NCI-H82 treated with DMSO at 0.1 percent for 48 hours (cell line): ENCODE measurements around the gene MS4A6A.
"Not testable (repeated sequence)": the region's sequence is repeated elsewhere in the genome, so short reads cannot be mapped to it uniquely, and the experiment has no call there.

Experiments used
- DNase-seq: peaks from one replicate; lab custom pipeline; 2025; ENCODE audit not compliant: unreplicated experiment; lab: John Stamatoyannopoulos, UW

MS4A6A gene, protein sequence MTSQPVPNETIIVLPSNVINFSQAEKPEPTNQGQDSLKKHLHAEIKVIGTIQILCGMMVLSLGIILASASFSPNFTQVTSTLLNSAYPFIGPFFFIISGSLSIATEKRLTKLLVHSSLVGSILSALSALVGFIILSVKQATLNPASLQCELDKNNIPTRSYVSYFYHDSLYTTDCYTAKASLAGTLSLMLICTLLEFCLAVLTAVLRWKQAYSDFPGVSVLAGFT

GRCh38 chr11:60182541-60183330 lies at the start of gene MS4A6A:
Gene MS4A6A, minus strand, starts transcription at chr11:60183083. Its CDS starts 1,356 bp downstream, at chr11:60181727.
- no peak for DNase-seq

DNA sequence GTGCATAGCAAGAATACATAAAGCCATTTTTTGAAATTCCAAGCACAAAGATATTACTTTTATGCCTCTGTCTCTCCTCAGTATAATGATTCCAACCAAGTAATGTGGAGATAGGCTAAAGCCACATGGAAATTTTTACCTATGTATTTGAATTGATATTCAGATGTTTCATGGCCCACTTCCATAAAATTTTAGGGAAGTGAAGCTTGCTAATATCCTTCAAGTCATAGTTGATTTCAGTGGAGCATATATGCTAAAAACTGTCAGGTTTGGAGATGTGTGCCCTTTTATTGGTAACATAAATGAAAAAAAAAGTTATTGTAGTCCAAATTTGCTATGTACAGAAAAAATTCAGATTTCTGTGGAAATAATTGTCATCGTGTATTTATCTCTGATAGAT lies 47.8 kb upstream of the MS4A6A start:
- no peak for DNase-seq

GRCh38 chr11:60222141-60222540 lies 39.3 kb upstream of the MS4A6A start:
- no peak for DNase-seq

DNA sequence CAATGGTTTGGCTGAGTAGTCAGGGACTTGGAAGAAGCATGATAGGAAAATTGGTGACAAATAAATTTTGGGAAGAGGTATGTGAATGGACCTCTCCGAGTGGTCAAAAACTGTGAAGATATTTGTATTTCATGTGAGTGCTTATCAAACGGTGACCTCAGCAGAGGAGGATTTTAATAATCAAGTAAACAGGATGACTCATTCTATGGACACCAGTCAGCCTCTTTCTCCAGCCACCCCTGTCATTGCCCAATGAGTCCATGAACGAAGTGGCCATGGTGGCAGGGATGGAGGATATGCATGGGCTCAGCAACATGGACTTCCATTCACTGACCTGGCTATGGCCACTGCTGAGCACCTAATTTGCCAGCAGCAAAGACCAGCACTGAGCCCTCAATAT lies 38.8 kb upstream of the MS4A6A start:
- DNase-seq = no peak

GRCh38 chr11:60221181-60221580 lies 38.3 kb upstream of the MS4A6A start:
- DNase-seq = no peak

DNA sequence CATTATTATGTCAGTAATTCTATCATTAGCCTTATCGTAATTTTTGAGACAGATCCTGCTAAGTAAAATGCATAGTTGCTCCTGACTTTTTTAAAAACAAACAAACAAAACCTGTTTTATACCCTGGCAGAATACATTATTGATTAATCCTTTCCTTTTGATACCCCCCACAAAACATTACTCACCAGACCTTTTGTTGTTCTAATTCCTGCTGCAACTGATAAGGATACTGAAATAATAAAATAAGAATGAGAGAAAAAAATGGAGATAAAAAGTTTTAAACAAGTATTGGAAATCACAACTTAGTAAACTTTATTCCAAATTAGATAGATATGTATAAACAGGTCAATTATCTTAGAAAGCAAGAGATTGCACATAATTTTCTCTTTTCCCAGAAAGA lies 31.5 kb upstream of the MS4A6A start:
- no peak for DNase-seq

GRCh38 chr11:60211206-60211605 lies 28.3 kb upstream of the MS4A6A start:
- no peak for DNase-seq

- DNase-seq = no peak
Measured at GRCh38 chr11:60209977-60210376, 27.1 kb upstream of the MS4A6A start.

DNA sequence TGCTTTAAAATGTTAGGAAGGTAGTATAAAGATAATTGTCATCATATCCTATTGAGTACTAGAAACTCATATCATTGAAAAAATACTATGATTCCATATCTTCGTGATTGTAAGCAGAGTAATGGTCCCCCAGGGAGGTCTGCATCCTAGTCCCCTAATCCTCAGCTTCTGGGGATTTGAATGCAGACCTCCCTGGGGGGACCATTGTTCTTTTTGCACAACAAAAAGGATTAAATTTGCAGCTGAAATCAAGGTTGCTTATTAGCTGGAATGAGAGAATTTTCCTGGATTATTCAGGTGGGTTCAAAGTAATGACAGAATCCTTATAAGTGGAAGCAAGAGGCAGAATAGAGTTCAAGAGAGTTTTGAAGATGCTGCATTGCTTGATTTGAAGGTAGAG lies 26.1 kb upstream of the MS4A6A start:
- DNase-seq = no peak

DNA sequence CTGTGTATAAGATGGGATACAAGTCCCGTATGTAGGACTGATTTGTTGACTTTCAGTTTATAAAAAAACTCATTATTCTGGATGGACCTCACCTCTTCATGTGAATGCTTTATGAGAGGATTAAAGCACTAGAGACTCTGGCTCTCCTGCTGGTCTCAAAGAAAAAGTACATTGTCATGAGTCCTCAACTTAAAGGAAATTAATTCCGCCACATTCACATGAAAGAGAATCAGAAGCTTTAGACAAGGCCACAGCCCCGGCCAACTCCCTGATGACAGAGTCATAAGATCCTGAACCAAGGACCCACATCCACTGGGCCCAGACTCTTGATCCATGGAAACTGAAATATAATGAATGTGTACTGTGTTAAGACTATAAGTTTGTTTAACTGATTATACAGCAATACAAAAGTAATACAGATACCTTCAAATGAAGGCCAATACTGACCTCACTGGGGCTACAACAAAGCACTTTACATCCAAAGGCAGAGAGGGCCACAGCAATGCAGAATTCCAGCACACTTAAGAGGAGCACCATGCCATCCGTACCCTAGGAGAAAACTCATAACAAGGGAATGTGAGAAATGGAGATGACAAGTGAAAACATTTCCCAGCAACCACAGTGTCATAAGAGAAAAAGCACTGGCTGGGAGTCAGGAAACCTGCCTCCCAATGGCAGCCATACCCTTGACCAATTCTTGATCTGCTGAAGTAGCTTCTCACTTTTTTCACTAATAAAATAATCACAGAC lies 25.4 kb upstream of the MS4A6A start:
- DNase-seq = no peak

GRCh38 chr11:60206616-60207015 lies 23.7 kb upstream of the MS4A6A start:
- no peak for DNase-seq

DNA sequence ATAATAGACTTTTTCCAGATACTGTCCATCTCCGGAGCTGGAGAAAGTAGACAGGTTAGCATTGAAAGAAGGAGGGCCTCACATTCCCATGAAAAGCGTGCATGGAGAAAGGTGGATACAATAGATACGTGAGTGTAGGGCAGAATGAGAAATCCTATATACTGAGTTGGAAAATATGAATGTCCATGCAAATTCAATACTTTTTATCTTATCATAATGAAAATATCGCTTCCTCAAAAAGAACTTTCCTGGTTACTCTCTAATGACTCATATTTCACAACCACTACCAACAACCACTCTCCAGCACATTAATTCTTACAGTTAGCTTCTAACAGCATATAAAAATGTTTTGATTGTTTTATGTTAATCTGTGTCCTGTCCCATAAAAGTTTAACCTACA lies 22.0 kb upstream of the MS4A6A start:
- DNase-seq = no peak

DNA sequence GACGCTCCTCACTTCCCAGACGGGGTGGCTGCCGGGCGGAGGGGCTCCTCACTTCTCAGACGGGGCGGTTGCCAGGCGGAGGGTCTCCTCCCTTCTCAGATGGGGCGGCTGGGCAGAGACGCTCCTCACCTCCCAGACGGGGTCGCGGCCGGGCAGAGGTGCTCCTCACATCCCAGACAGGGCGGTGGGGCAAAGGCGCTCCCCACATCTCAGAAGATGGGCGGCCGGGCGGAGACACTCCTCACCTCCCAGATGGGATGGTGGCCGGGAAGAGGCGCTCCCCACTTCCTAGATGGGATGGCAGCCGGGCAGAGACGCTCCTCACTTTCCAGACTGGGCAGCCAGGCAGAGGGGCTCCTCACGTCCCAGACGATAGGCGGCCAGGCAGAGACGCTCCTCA lies 18.5 kb upstream of the MS4A6A start:
- not testable (repeated sequence) for DNase-seq

DNA sequence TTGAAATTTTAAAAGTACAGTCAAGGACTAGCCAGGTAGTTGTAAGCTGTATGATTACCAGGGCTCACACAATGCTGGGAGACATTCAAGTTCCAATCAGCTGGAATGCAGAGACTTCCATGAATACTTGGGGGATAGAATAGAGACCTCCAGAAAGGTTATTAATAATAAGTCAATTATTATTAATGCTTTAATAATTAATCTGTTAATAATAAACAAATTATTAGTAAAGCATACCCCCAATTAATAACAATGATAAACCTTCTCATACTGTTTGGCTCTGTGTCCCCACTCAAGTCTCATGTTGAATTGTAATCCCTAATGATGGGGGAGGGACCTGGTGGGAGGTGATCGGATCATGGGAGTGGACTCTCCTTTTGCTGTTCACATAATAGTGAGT lies 14.6 kb upstream of the MS4A6A start:
- no peak for DNase-seq

- DNase-seq = no peak
Measured at GRCh38 chr11:60195923-60196368, 13.1 kb upstream of the MS4A6A start.

- DNase-seq = no peak
Measured at GRCh38 chr11:60194511-60194910, 11.6 kb upstream of the MS4A6A start.

DNA sequence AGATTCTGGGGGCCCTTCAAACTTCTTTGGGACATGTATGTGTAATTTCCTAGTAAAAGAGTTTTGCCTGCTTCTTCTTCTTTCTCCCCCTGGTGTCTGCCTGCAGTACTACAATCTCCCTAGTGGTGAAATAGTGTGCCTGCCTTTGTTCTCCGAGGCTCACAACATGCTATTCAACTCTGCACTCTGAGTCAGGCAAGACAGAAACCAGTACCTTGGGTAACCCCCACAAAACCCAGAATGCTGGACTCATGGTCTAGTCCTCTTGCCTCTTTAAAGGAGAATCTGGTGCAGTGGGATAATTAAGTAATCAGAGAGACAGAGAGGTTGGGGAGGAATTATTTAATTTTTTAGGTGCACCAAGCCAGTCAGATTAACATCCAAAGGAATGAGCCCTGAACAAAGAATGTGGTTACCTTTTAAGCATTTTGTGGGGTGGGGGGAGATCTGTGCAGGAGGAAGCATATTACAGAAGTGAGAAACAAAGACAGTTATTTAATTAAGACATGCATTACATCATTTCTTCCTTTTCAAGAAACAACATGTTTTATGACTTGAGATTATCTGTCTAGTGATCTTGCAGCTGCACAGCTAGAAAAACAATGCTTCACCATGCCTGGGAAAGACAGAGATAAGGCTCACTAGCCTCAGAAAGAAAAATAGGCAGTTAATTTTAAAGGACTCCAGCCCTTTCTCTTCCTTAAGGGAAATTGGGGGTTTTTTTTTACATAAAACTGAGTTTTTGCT lies 11.0 kb upstream of the MS4A6A start:
- DNase-seq = no peak

DNA sequence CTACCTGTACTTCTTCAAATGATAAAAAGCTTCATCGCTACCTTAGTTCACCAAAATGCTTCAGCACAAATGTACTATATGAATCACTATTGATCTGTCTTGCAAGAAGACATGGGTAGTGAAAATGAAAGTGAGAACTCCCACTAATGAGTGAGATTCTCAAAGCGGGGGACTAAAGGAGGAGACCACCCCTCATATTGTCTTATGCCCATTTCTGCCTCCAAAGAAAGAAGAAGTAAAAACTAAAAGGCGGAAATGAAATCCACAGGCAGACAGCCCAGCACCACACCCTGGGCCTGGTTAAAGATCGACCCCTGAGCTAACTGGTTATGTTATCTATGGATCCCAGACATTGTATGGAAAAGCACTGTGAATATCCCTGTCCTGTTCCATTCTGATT lies 9.7 kb upstream of the MS4A6A start:
- not testable (repeated sequence) for DNase-seq

- DNase-seq = not testable (repeated sequence)
Measured at GRCh38 chr11:60188481-60188880, 5.6 kb upstream of the MS4A6A start.

DNA sequence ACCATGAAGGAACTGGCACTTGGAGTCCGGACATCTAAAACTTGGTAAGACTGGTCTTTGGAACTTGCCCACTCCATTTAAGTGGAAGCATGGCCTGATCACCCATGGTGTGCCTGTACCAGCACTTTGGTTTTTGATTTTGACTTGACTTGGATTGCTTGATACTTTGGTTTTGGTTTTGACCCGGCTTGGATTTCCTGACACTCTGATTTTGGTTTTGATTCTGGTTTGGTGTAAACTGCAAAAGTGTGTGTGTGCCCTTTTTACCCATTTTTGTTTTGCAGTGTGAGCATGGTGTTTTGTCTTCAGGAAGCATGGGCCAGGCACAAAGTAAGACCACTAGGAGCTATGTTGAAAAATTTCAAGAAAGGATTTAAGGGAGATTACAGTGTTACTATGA lies 3.2 kb upstream of the MS4A6A start:
- DNase-seq = not testable (repeated sequence)

DNA sequence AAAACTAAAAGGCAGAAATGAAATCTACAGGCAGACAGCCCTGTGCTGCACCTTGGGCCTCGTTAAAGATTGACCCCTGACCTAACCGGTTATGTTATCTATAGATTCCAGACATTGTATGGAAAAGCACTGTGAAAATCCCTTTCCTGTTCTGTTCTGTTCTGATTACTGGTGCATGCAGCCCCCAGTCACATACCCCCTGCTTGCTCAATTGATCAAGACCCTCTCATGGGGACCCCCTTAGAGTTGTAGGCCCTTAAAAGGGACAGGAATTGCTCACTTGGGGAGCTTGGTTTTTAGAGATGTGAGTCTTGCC lies 2.6 kb upstream of the MS4A6A start:
- DNase-seq = not testable (repeated sequence)
